T1000 (cell line): ENCODE data around the gene MBTPS2.
"Not testable (repeated sequence)": the region's sequence is repeated elsewhere in the genome, so short reads cannot be mapped to it uniquely, and the experiment has no call there.

Source experiments
- DNase-seq: peaks from one replicate; lab custom pipeline; 2025; ENCODE audit warnings: mixed read lengths; lab: John Stamatoyannopoulos, UW

MBTPS2 gene

DNA sequence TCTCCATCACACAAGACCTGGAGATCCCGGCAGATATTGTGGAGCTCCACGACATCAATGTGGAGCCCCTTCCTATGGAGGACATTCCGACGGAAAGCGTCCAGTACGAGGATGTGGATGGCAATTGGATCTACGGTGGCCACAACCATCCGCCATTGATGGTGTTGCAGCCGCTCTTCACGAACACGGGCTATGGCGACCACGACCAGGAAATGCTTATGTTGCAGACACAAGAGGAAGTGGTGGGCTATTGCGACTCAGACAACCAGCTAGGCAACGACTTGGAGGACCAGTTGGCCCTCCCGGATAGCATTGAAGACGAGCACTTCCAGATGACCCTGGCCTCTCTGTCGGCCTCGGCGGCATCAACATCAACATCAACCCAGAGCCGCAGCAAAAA lies 17.1 kb downstream of the MBTPS2 start:
- DNase-seq, result no peak

GRCh38 chrX:21863241-21863640 lies 23.8 kb downstream of the MBTPS2 start:
- no peak for DNase-seq

DNA sequence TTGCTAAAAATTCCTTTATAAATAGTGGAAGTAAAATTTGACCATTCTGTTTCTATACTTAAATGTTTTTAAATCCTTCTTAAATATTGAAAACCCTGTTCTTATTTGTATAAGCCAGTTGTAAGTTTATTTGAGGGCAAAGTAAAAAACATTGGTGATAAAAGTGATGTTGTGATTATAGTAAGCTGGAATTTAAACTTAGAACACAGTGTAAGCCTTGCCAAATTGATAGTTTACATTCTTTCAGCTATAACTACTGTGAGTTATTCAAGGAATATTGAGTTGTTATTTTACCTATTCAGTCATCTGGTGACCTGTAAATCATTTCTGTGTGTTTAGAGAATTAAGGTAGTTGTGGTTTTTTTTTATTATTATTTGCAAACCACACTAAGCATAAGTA lies 26.0 kb downstream of the MBTPS2 start:
- no peak for DNase-seq

GRCh38 chrX:21870494-21870893 lies 31.1 kb downstream of the MBTPS2 start:
- no peak for DNase-seq

GRCh38 chrX:21873063-21873775 lies 33.8 kb downstream of the MBTPS2 start:
- DNase-seq, result no peak

DNA sequence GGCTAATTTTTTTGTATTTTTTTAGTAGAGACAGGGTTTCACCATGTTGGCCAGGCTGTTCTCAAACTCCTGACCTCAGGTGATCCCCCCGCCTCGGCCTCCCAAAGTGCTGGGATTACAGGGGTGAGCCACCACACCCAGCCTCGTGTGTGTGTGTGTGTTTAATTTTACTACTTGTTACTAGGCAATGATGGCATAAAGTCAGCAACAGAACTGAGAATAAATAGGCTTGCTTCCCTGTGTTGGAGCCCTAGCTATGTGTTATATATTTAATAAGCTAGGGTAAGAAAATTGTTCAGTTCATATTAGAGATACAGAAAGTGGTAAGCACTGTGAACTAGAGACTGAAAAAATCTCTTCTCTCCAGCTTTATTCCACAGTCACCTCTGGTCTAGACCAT lies 34.8 kb downstream of the MBTPS2 start:
- not testable (repeated sequence) for DNase-seq

DNA sequence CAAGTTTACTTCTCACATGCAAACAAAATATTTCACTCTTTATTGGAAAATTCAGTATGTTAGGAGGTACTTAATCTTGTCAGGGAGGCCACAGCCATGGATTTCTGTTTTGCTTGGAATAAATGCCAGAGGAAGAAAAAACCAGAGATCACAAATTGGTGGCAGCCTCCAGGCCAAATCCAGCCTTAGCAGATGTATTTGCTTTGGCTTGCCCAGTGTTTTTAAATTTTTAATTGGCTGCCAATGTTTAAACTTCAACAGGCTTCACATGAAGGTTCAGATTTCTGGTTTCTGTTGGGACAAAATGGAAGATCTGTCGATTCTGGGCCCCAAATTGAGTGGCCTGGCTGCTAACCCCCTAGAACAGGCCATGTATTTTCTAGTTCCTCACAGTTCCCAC lies 35.6 kb downstream of the MBTPS2 start:
- DNase-seq, result no peak

DNA sequence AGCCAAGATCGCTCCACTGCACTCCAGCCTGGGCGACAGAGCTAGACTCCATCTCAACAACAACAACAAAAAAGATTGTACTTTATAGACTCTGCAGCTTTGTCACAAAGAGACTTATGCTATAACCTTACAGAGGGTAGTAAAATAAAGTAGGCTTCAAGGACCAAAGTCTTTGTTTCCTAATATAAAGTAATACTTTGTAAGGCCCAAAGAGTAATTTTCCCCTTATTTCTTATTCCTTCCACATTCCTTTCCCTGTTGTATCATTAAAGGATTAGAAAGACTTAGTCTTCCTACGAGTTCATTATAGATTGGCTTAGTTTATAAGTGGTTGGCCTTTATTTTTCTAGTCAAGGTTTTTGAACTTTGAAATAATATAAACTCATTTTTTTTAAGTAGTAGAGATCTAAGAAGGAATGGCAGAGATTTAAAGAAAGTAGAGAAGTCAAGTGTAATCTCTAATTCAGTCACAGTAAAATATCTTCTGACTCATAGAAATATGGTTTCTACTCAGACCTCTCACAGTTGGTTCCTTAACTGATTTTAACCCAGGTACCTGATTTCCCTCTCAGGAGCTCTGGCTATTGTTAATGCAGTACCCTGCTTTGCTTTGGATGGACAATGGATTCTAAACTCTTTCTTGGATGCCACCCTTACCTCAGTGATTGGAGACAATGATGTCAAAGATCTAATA lies 42.6 kb downstream of the MBTPS2 start:
- DNase-seq, result no peak

- no peak for DNase-seq
Observed at GRCh38 chrX:21883258-21883657, 43.8 kb downstream of the MBTPS2 start.

DNA sequence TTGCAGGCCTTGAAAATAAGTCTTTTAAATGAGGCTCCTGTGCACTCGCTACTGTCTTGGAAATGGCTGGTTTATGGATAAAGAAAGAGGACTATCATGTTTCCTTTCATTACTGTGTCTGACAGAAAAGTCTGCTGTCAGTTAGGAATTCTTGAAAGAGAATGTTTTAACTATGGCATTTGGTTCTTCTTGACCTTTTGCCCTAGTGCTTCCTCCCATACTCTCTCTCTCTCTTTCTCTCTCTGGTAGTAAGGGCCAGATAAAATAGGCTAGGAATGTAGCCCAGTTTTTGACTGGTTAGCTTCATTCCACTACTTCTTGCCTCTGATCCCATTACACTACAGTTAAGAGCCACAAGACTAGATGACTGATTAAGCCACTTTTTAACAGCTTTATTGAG lies 46.2 kb downstream of the MBTPS2 start:
- no peak for DNase-seq

- no peak for DNase-seq
Observed at GRCh38 chrX:21905313-21905712, 65.9 kb downstream of the MBTPS2 start.

DNA sequence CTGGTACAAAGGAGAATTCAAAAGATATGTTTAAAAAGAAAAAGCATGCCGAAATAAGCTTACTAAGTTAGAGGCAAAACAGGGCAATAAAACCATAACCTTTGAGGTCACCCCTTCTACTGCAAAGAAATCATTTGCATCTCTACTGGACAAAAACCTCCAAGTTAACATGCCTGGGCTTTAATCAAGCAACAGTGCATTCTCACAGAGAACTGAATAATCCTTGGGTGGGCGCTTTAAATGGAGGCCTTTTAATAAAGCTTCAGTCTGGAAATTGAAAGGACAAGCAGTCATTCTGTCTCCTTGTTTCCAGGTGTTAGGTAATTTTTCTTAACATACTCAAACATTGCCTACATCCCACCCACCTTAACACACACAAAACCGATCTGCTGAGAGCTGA lies 66.5 kb downstream of the MBTPS2 start:
- DNase-seq, result no peak

DNA sequence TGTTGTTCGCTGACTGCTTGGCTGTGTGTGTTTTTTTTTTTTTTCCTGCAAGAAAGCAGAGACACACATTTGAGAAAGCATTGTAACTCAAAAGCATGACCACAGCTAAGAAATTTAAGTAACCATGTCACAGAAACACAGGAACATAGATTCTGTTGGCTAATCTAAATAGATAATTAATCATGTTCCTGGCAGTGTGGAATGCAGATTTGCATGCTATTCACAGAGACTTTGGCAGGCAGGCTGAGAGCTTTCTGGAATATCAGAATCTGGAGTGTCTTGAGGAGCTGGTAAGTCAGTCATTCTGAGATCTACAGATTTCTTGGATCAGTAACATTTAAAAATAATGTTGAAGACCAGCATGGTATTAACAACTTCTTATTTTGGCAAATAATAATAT lies 67.8 kb downstream of the MBTPS2 start:
- DNase-seq, result no peak

- no peak for DNase-seq
Observed at GRCh38 chrX:21911481-21911880, 72.1 kb downstream of the MBTPS2 start.

GRCh38 chrX:21912220-21912619 lies 72.8 kb downstream of the MBTPS2 start:
- DNase-seq, result no peak

DNA sequence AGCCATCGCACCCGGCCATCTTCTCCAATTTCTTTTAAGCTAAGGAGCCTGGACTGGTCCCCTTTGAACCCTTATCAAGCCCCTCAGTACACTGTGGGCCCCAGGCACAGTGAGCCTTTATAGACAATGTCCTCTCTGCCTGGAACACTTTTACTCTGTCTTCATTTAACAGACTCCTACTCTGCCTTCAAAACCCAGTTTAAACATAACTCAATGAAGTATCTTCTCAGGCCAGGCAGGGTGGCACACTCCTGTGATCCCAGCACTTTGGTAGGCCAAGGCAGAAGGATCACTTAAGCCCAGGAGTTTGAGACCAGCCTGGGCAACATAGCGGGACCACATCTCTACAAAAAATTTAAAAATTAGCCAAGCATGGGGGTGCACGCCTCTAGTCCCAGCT lies 73.6 kb downstream of the MBTPS2 start:
- DNase-seq, result no peak

DNA sequence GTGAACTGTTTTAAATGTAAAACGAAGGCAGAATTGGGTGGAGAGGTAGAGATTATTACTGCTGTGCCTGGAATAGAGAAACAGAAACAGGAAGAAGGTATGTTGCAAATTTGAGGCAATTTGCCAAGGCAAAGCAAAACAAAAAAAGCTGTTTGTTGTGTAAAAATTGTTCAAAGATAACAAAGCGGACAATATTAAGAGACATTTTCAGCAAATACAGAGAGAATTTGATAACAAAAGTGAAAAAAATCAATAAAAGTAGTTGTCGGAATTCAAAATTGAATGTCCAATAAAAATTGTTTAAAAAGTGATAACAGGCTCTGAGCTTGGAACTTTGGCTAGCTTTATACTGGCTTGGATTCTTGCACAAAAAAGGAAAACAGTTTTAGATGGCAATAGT lies 86.7 kb downstream of the MBTPS2 start:
- no peak for DNase-seq

DNA sequence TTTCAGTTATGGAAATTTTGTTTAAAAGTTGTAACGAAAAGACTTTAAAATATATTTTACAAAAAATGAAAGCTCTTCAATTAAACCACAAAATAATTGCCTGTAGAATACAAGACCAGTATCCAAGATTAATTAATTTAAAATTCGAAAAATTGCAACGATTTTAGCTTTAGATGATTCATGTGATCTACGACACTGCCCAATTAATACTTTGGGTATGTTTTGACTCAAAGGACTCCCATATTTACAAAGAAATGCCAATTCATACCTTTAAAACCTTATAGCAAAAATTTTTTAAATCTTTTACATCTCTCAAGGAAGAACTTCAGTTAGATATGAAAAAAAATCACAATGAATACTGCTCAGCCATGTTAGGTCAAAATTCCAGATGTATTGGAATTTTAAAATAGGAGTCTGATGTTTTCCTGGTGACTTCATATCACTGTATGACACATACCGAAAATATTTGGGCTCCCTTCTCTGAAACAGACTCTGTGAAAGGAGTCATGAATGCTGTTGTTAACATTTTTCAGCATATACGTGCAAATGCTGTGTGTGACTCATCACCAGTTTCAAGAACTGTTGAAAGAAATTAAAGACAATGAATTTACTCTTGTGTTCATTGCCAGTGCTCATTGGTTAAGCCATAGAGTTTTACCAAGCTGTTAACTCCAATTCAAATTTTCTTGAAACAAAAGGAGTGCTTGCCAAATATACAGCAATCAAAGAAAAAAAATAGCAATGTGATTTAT lies 87.3 kb downstream of the MBTPS2 start:
- DNase-seq, result peak; percentile 4

DNA sequence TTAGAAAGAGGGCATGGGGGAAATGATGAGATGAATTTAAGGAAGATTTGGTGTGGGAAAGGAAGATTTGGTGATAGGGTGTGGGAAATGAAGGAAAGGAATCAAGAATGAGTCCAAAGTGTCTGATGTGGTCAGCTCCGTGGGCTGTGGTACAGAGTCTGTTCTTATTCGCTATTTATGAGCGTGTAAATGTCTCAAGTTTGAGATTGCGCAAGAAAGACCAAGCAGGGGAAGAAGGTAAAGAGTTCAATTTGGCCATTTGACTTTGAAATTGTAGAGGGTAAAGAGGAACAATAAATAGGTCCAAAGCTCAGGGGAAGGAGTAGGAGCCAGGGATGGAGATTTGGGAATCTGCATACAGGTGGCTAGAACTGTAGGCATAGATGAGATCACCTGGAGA lies 89.8 kb downstream of the MBTPS2 start:
- no peak for DNase-seq

- DNase-seq, result no peak
Observed at GRCh38 chrX:21930986-21931385, 91.6 kb downstream of the MBTPS2 start.

DNA sequence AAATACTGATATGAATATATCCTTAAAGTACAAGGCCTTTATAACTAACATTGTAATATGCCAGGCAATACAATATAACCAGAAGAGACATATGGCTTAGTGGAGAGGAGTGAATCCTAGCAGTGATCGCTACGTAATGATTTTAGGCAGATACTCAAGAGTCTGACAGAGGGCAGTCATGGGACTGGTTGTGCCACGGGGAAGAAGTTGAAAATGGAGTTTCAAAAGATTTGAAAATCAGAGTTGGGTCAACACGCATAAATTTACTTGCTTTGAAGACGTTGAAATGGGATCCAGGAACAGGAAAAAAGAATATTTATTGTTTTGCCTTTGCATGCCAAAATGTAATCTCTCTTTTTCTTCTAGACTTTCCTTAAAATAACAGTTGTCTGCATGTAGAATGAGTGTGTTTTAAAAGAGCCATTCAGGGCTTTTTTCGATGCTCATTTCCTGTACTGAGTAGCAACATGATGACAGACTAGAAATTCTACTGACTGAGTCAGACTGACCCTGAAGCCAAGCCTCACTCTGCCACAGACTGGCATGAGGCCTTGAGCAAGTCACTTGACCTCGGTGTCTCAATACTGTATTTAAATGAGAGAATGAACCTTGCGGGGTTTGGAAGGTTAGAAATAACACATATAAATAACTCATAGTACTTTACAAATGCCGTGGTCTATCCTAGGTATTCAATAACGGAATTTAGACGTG lies 93.0 kb downstream of the MBTPS2 start:
- DNase-seq, result peak; percentile 30

DNA sequence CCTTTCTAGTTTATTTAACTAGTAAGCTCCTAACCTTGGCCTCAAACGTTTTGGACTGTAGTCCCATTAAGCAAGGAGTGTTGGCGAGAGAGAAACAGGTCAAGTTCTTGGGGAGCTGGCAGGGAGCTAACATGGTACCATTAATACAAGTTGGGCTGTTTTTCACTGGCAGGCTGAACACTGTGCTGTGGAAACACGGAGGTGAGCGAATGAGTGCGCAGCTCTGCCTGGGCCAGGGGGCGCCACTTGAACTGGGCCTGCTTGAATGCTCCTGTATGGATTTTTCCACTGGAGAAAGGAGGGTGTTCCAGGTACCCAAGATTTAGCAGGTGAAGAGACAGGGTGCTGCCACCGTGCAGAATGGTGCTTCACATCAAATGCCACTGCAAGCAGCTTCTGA lies 93.7 kb downstream of the MBTPS2 start:
- no peak for DNase-seq

GRCh38 chrX:21934414-21934813 lies 95.0 kb downstream of the MBTPS2 start:
- DNase-seq, result no peak
